HG03439 (cell line): ENCODE data around the gene EMP3.
"Not testable (repeated sequence)": the region's sequence is repeated elsewhere in the genome, so short reads cannot be mapped to it uniquely, and the experiment has no call there.

Experiments
- ATAC-seq: cut with Tn5 transposase; IDR thresholded peaks from one replicate; pipeline ENCODE4 v1.9.1; 2021; ENCODE audit warnings: mild to moderate bottlenecking, moderate library complexity; ENCODE audit not compliant: unreplicated experiment

Gene EMP3

GRCh38 chr19:48371367-48371766, 46.0 kb downstream of the EMP3 start:
- ATAC-seq, result no peak

GRCh38 chr19:48371771-48372170, 46.4 kb downstream of the EMP3 start:
- not testable (repeated sequence) for ATAC-seq

- ATAC-seq, result no peak
Measured at GRCh38 chr19:48372904-48373303, 47.6 kb downstream of the EMP3 start.

- ATAC-seq, result no peak
Measured at GRCh38 chr19:48373567-48373966, 48.2 kb downstream of the EMP3 start.

- ATAC-seq, result no peak
Measured at GRCh38 chr19:48378194-48378570, 52.8 kb downstream of the EMP3 start.

GRCh38 chr19:48379058-48379457, 53.7 kb downstream of the EMP3 start:
- ATAC-seq, result no peak
